OCI-LY7 (cell line): ENCODE results near the gene MID1. TPM values are rescaled to one million over a fixed set of nuclear protein-coding genes. Genes with fewer than 3 reads are reported as not detected.

ENCODE experiments used
- BruUV-seq: library from RNA; stranded (reverse); fragments of 400-500 nt; replicated peaks from 2 replicates; lab custom pipeline; 2021; lab: Mats Ljungman, UMichigan
- CTCF ChIA-PET: fragments of 300-600 bp; sonication (Branson Sonifier 250); formaldehyde crosslinking; loops from one replicate; lab custom pipeline; 2022; ENCODE audit warnings: antibody characterized with exemption; ENCODE audit not compliant: unreplicated experiment; lab: Charles Lee
- POLR2A ChIA-PET: fragments of 300-600 bp; sonication (Branson Sonifier 250); formaldehyde crosslinking; loops from one replicate; lab custom pipeline; 2022; ENCODE audit warnings: antibody characterized with exemption; lab: Charles Lee
- DNase-seq: peaks from one replicate; pipeline ENCODE4 v3.0.0-alpha.2; 2015; ENCODE audit warnings: low spot score
- H2AFZ ChIP-seq: fragments of 200-600 bp; sonication (generic), shearing (Covaris generic); 2 replicates; pipeline ENCODE4 v1.6.1; 2014; ENCODE audit warnings: mild to moderate bottlenecking, antibody characterized with exemption, low read length, moderate library complexity
- H3K27ac ChIP-seq: fragments of 200-600 bp; sonication (generic); 2 replicates; pipeline ENCODE4 v1.5.1; 2014; ENCODE audit warnings: mixed run types, low read depth, mild to moderate bottlenecking, moderate library complexity, low read length, inconsistent platforms; ENCODE audit not compliant: poor library complexity, severe bottlenecking
- H3K36me3 ChIP-seq: fragments of 200-600 bp; sonication (generic); 2 replicates; pipeline ENCODE4 v1.6.1; 2014; ENCODE audit warnings: mild to moderate bottlenecking, antibody characterized with exemption, low read length, moderate library complexity, mixed read lengths; ENCODE audit not compliant: insufficient read depth
- H3K4me1 ChIP-seq: fragments of 200-600 bp; sonication (generic); 2 replicates; pipeline ENCODE4 v1.5.1; 2014; ENCODE audit warnings: mild to moderate bottlenecking, low read length; ENCODE audit not compliant: insufficient read depth, poor library complexity, severe bottlenecking
- H3K4me2 ChIP-seq: fragments of 200-600 bp; sonication (generic); 2 replicates; pipeline ENCODE4 v1.6.1; 2014; ENCODE audit warnings: mild to moderate bottlenecking, low read length
- H3K4me3 ChIP-seq: fragments of 200-600 bp; sonication (generic); 2 replicates; pipeline ENCODE4 v1.5.1; 2014; ENCODE audit warnings: mild to moderate bottlenecking, low read depth, low read length; ENCODE audit not compliant: poor library complexity, severe bottlenecking
- H3K79me2 ChIP-seq: fragments of 200-600 bp; sonication (generic); 2 replicates; pipeline ENCODE4 v1.6.1; 2016; ENCODE audit warnings: low read depth, mild to moderate bottlenecking, low read length, moderate library complexity, mixed read lengths; ENCODE audit not compliant: insufficient read depth
- H3K9me2 ChIP-seq: fragments of 200-600 bp; sonication (generic); 2 replicates; pipeline ENCODE4 v1.6.1; 2016; ENCODE audit warnings: mild to moderate bottlenecking, low read length, mixed read lengths; ENCODE audit not compliant: insufficient read depth
- H3K9me3 ChIP-seq: fragments of 200-600 bp; sonication (generic); 2 replicates; pipeline ENCODE4 v1.6.1; 2014; ENCODE audit warnings: mild to moderate bottlenecking, mixed run types, low read length, mixed read lengths
- H4K20me1 ChIP-seq: fragments of 200-600 bp; sonication (generic); 2 replicates; pipeline ENCODE4 v1.6.1; 2014; ENCODE audit warnings: mild to moderate bottlenecking, antibody characterized with exemption, low read length, moderate library complexity, mixed read lengths; ENCODE audit not compliant: insufficient read depth
- CTCF ChIP-seq: fragments of 200-600 bp; sonication (generic); conservative IDR thresholded peaks from 2 replicates; pipeline ENCODE4 v1.5.1; 2014; ENCODE audit warnings: mild to moderate bottlenecking, antibody characterized with exemption, low read length, moderate library complexity, mixed read lengths
- EZH2phosphoT487 ChIP-seq: fragments of 200-600 bp; sonication (generic); IDR thresholded peaks from 2 replicates; pipeline ENCODE4 v1.6.1; 2018; ENCODE audit warnings: low read depth, borderline replicate concordance, mild to moderate bottlenecking, mixed run types, antibody characterized with exemption, low read length, moderate library complexity, mixed read lengths
- intact Hi-C: fragments of 100-400 bp; cut with micrococcal nuclease; formaldehyde crosslinking; loops from one replicate; pipeline ENCODE4 v1.10.0; 2022; ENCODE audit not compliant: unreplicated experiment
- total RNA-seq, 2 experiments: library from RNA; depleted of rRNA in 1 of 2; stranded (reverse); fragments of >200 nt in 1 of 2; shearing (Covaris generic) in 1 of 2; gene quantifications; 2 replicates each; pipeline ENCODE4 v1.2.3, GENCODE V29; 2014 to 2022

Gene MID1
- total RNA-seq, 2 experiments from 2014 or later = 0.76 to 1.0 TPM

- no peaks in the 10 kb centered on the region for H3K79me2 ChIP-seq
- H3K9me2 ChIP-seq = no peaks in the 10 kb centered on the region
- H2AFZ ChIP-seq = no peak overlapping the region
- H3K27ac ChIP-seq = no peak overlapping the region
- H3K4me1 ChIP-seq = no peaks in the 10 kb centered on the region
- H4K20me1 ChIP-seq = no peaks in the 10 kb centered on the region
- no peak for DNase-seq
- CTCF ChIA-PET = no interaction called here
- TF ChIP-seq EZH2phosphoT487 (no peak), CTCF (no peak)
- no peaks in the 10 kb centered on the region for H3K36me3 ChIP-seq
- BruUV-seq = no TSS peak
- H3K9me3 ChIP-seq = no peaks in the 10 kb centered on the region
- H3K4me2 ChIP-seq = no peak overlapping the region
- intact Hi-C loops = loop anchor here (10.0 kb wide), 1 partner anchor 623 kb away; no protein-coding TSS in a partner anchor
- no peak overlapping the region for H3K4me3 ChIP-seq
- POLR2A ChIA-PET = no interaction called here
Measured at GRCh38 chrX:10617186-10617998, 3.0 kb downstream of the MID1 start.

GRCh38 chrX:10615931-10616774 is 4.2 kb downstream of the MID1 start:
- H3K36me3 ChIP-seq = no peaks in the 10 kb centered on the region
- no peaks in the 10 kb centered on the region for H3K4me1 ChIP-seq
- no peak overlapping the region for H3K4me3 ChIP-seq
- H3K79me2 ChIP-seq = no peaks in the 10 kb centered on the region
- CTCF ChIA-PET = no interaction called here
- peak; percentile 75 for TF ChIP-seq CTCF
- TF ChIP-seq EZH2phosphoT487 = no peak
- intact Hi-C loops = loop anchor here (1.0 to 10.0 kb wide), 2 partner anchors 426 to 621 kb away; no protein-coding TSS in a partner anchor
- DNase-seq = peak; percentile 28
- no TSS peak for BruUV-seq
- no peak overlapping the region for H3K27ac ChIP-seq
- H4K20me1 ChIP-seq = no peaks in the 10 kb centered on the region
- no peak overlapping the region for H3K4me2 ChIP-seq
- POLR2A ChIA-PET = no interaction called here
- H3K9me3 ChIP-seq = no peaks in the 10 kb centered on the region
- no peaks in the 10 kb centered on the region for H3K9me2 ChIP-seq
- H2AFZ ChIP-seq = no peak overlapping the region
